Activated naive CD4-positive, alpha-beta T cell (primary cell): Measurements from ENCODE around the gene ATP2A1.
"Not testable (repeated sequence)": the region's sequence is repeated elsewhere in the genome, so short reads cannot be mapped to it uniquely, and the experiment has no call there.

Experiments
- DNase-seq, 4 experiments: peaks; one replicate each; lab custom pipeline; 2025; lab: John Stamatoyannopoulos, UW

ATP2A1 gene

GRCh38 chr16:28881565-28881964, 3.3 kb downstream of the ATP2A1 start:
- not testable (repeated sequence) for DNase-seq

- DNase-seq = no peak
Observed at GRCh38 chr16:28882551-28883160, 4.4 kb downstream of the ATP2A1 start.

- DNase-seq = no peak
Observed at GRCh38 chr16:28883221-28883996, 5.1 kb downstream of the ATP2A1 start.

GRCh38 chr16:28884045-28884444, 5.8 kb downstream of the ATP2A1 start:
- DNase-seq = no peak

GRCh38 chr16:28886945-28887344, 8.7 kb downstream of the ATP2A1 start:
- DNase-seq = no peak

GRCh38 chr16:28890355-28890754, 12.1 kb downstream of the ATP2A1 start:
- DNase-seq = not testable (repeated sequence)

GRCh38 chr16:28891964-28892890, 13.9 kb downstream of the ATP2A1 start:
- no peak for DNase-seq

- DNase-seq = no peak
Observed at GRCh38 chr16:28893291-28893690, 15.0 kb downstream of the ATP2A1 start.

- DNase-seq = no peak
Observed at GRCh38 chr16:28895609-28896008, 17.3 kb downstream of the ATP2A1 start.

- DNase-seq = no peak
Observed at GRCh38 chr16:28897826-28898225, 19.5 kb downstream of the ATP2A1 start.

GRCh38 chr16:28898266-28898665, 20.0 kb downstream of the ATP2A1 start:
- no peak for DNase-seq

- DNase-seq = no peak
Observed at GRCh38 chr16:28898942-28899341, 20.7 kb downstream of the ATP2A1 start.

- DNase-seq = no peak
Observed at GRCh38 chr16:28899882-28900590, 21.7 kb downstream of the ATP2A1 start.

- no peak for DNase-seq
Observed at GRCh38 chr16:28900601-28901000, 22.3 kb downstream of the ATP2A1 start.

GRCh38 chr16:28901862-28902261, 23.6 kb downstream of the ATP2A1 start:
- DNase-seq = no peak

- DNase-seq = no peak
Observed at GRCh38 chr16:28902909-28903308, 24.6 kb downstream of the ATP2A1 start.

- no peak for DNase-seq
Observed at GRCh38 chr16:28903344-28904042, 25.2 kb downstream of the ATP2A1 start.

GRCh38 chr16:28904363-28904762, 26.1 kb downstream of the ATP2A1 start:
- DNase-seq = no peak

GRCh38 chr16:28904828-28905227, 26.5 kb downstream of the ATP2A1 start:
- no peak for DNase-seq

GRCh38 chr16:28905229-28905754, 27.0 kb downstream of the ATP2A1 start:
- no peak for DNase-seq

- no peak for DNase-seq
Observed at GRCh38 chr16:28905800-28906372, 27.6 kb downstream of the ATP2A1 start.
